Activated CD4-positive, alpha-beta memory T cell treated with anti-CD3 and anti-CD28 coated beads, Interleukin-2, amount 10 ng/mL, durations not matched to agents 7 days and 5 days (primary cell): ENCODE results near the gene FOXE3. TPM values are rescaled to one million over a fixed set of nuclear protein-coding genes. Genes with fewer than 3 reads are reported as not detected.

Experiments
- CTCF ChIA-PET: fragments of 350-600 bp; sonication (Branson Sonifier 250); formaldehyde crosslinking; loops from one replicate; lab custom pipeline; 2021; ENCODE audit warnings: antibody characterized with exemption, inconsistent platforms; lab: Charles Lee
- POLR2A ChIA-PET: fragments of 350-600 bp; sonication (Branson Sonifier 250); formaldehyde crosslinking; loops from one replicate; lab custom pipeline; 2021; ENCODE audit warnings: antibody characterized with exemption; lab: Charles Lee
- DNase-seq: peaks from one replicate; pipeline ENCODE4 v3.0.0-alpha.2; 2020
- H3K27ac Mint-ChIP-seq: one replicate; pipeline ENCODE4 v1.8.0; 2021; ENCODE audit warnings: mild to moderate bottlenecking, mixed read lengths
- H3K27me3 Mint-ChIP-seq: one replicate; pipeline ENCODE4 v1.8.0; 2021; ENCODE audit warnings: mixed read lengths
- H3K36me3 Mint-ChIP-seq: one replicate; pipeline ENCODE4 v1.8.0; 2021; ENCODE audit warnings: low read depth, mixed read lengths
- H3K4me1 Mint-ChIP-seq: one replicate; pipeline ENCODE4 v1.8.0; 2021; ENCODE audit warnings: mixed read lengths
- H3K4me3 Mint-ChIP-seq: one replicate; pipeline ENCODE4 v1.8.0; 2021; ENCODE audit warnings: mild to moderate bottlenecking, mixed read lengths
- H3K9me3 Mint-ChIP-seq: one replicate; pipeline ENCODE4 v1.8.0; 2021; ENCODE audit warnings: mixed read lengths
- total RNA-seq, 2 experiments: library from RNA; stranded (reverse); gene quantifications; one replicate each; pipeline ENCODE4 v1.2.3, GENCODE V29; 2021

Gene FOXE3
- total RNA-seq, 2 experiments from 2014 or later = not detected

GRCh38 chr1:47409311-47410067 is 6.6 kb upstream of the FOXE3 start:
- Mint-ChIP-seq H3K27ac (no peak overlapping the region), H3K27me3 (peaks cover 19% of the 10 kb centered on the region), H3K4me1 (no peaks in the 10 kb centered on the region), H3K9me3 (no peaks in the 10 kb centered on the region), H3K4me3 (no peak overlapping the region), H3K36me3 (no peaks in the 10 kb centered on the region)
- ChIA-PET POLR2A (no interaction called here), CTCF (no interaction called here)
- no peak for DNase-seq

- Mint-ChIP-seq H3K4me3 (no peak overlapping the region), H3K36me3 (no peaks in the 10 kb centered on the region)
- POLR2A ChIA-PET = no interaction called here
Measured at GRCh38 chr1:47410068-47410455, 6.0 kb upstream of the FOXE3 start.

GRCh38 chr1:47411436-47411835 is 4.6 kb upstream of the FOXE3 start:
- H3K4me3 Mint-ChIP-seq = no peak overlapping the region
- H3K4me1 Mint-ChIP-seq = peaks cover 3% of the 10 kb centered on the region
- CTCF ChIA-PET = no interaction called here
- H3K36me3 Mint-ChIP-seq = no peaks in the 10 kb centered on the region
- H3K27me3 Mint-ChIP-seq = peaks cover 27% of the 10 kb centered on the region
- POLR2A ChIA-PET = no interaction called here
- H3K9me3 Mint-ChIP-seq = no peaks in the 10 kb centered on the region
- H3K27ac Mint-ChIP-seq = no peak overlapping the region
- no peak for DNase-seq

More at GRCh38 chr1:47410068-47410455, 6.0 kb upstream of the FOXE3 start:
- peaks cover 22% of the 10 kb centered on the region for H3K27me3 Mint-ChIP-seq
- CTCF ChIA-PET = no interaction called here
- no peak overlapping the region for H3K27ac Mint-ChIP-seq
- H3K4me1 Mint-ChIP-seq = no peaks in the 10 kb centered on the region
- DNase-seq = no peak
- H3K9me3 Mint-ChIP-seq = no peaks in the 10 kb centered on the region

DNA sequence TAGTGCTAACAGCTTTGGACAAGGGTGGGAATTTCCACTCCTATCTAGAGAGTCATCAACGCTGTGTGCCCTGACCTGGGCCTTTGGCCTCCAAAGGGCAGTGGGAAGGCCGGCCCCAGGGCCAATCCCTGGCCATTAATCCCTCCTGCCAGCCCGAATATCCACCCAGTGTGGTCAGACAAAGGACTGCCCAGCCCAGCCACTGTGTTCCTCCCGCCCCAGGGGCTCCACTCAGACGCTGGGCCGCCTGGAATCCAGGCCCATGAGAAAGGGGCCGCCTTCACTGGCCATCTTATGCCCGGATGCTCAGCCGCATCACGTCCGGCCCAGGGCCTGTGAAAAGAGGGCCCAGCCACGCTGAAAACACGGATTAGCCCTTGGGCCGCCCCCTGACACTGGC is 3.6 kb upstream of the FOXE3 start:
- no peak for DNase-seq
- Mint-ChIP-seq H3K27me3 (peaks cover 32% of the 10 kb centered on the region), H3K4me1 (peaks cover 7% of the 10 kb centered on the region), H3K4me3 (no peak overlapping the region), H3K27ac (no peak overlapping the region), H3K9me3 (no peaks in the 10 kb centered on the region), H3K36me3 (no peaks in the 10 kb centered on the region)
- CTCF ChIA-PET = interaction anchor here (1.7 kb wide), 1 partner anchor 25 kb away, joined by 6 read pairs; the partner anchor contains the start of gene FOXD2
- POLR2A ChIA-PET = interaction anchor here (0.7 kb wide), 1 partner anchor 25 kb away, joined by 3 read pairs; the partner anchor contains the start of gene FOXD2

- Mint-ChIP-seq H3K4me3 (peak overlapping the region; percentile 36), H3K27ac (no peak overlapping the region), H3K9me3 (no peaks in the 10 kb centered on the region), H3K36me3 (no peaks in the 10 kb centered on the region), H3K27me3 (peaks cover 45% of the 10 kb centered on the region), H3K4me1 (peaks cover 10% of the 10 kb centered on the region)
- ChIA-PET CTCF (interaction anchor here (0.8 kb wide), 1 partner anchor 20 kb away, joined by 3 read pairs; no protein-coding TSS in a partner anchor), POLR2A (no interaction called here)
- peak; percentile 21 for DNase-seq
Measured at GRCh38 chr1:47416319-47417169, 459 bp downstream of the FOXE3 start.

DNA sequence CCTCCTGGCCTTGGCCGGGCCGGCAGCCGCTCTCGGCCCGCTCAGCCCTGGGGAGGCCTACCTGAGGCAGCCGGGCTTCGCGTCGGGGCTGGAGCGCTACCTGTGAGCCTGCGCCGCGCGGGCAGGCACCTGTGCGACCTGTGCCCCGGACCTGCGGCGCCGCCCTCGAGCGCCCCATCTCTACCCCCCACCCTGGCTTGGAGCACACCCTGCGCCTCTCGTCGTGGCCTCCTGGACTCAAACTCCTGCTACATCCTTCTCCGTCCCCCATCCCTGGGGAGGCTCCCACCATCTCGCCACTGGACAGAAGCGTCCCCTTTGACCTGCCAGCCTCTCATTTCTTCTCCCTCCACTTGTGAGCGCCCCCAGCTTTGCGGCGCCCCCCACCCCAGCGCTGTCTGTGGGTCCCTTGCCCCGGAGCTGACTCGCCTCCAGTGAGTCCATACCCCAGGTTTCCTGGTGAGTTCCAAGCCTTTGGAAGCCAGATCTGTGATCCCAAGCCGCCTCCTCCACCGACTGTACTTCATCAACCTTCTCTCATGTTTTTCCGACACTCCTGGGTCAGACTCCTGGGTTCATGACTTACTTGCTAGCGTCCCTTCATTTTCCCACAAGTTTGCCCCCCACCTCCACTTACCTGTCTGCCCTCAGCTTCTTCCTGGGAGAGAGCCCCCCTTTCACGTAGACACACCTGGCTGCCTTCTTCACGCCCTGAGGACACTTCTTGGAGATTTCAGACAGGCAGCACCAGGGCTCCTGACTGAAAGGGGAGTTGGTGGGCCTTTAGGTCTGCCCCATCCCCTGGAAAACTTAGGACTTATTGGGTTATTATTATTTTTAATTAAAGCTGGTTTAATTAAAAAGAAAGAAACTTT is 1.3 kb downstream of the FOXE3 start:
- H3K27me3 Mint-ChIP-seq = peaks cover 45% of the 10 kb centered on the region
- no peaks in the 10 kb centered on the region for H3K36me3 Mint-ChIP-seq
- CTCF ChIA-PET = interaction anchor here (0.8 to 4.7 kb wide), 2 partner anchors 19 kb away, joined by 3 to 32 read pairs; partner anchors contain the start of gene FOXD2
- H3K4me1 Mint-ChIP-seq = peaks cover 10% of the 10 kb centered on the region
- H3K9me3 Mint-ChIP-seq = no peaks in the 10 kb centered on the region
- no peak for DNase-seq
- H3K4me3 Mint-ChIP-seq = no peak overlapping the region
- H3K27ac Mint-ChIP-seq = no peak overlapping the region
- POLR2A ChIA-PET = no interaction called here

- H3K27me3 Mint-ChIP-seq = peaks cover 45% of the 10 kb centered on the region
- H3K9me3 Mint-ChIP-seq = no peaks in the 10 kb centered on the region
- no peak overlapping the region for H3K4me3 Mint-ChIP-seq
- DNase-seq = no peak
- no peak overlapping the region for H3K27ac Mint-ChIP-seq
- ChIA-PET POLR2A (no interaction called here), CTCF (interaction anchor here (4.7 kb wide), 1 partner anchor 18 kb away, joined by 32 read pairs; the partner anchor contains the start of gene FOXD2)
- H3K4me1 Mint-ChIP-seq = peaks cover 10% of the 10 kb centered on the region
- H3K36me3 Mint-ChIP-seq = no peaks in the 10 kb centered on the region
Measured at GRCh38 chr1:47418122-47418521, 2.0 kb downstream of the FOXE3 start.

DNA sequence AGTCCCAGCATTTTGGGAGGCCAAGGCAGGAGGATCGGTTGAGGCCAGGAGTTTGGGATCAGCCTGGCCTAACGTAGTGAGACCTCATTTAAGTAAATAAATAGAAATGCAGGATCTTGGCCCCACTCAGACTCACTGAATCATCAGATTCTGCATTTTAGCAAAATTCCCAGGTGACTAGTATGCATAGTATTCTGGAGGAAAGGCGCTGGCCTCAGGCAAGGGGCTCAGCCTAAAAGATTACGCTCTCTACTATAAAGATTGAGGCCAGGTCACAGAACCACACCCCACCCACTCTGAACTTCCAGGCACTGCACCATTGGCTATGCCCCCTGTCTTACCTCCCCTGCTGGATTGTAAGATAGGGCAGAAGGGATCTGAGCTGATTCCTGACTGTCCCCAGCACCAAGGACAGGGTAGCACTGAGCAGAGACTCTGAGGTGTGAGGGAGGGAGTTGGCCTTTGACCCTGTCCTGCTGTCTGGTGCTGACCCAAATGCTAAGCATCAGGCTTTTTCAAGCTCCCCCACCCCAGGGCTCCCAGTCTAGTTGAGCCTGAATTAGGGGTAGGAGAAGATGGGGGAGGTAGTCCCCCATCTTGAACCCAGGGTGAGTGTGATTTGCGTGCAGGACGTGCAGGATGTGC is 2.7 kb downstream of the FOXE3 start:
- H3K27me3 Mint-ChIP-seq = peaks cover 44% of the 10 kb centered on the region
- H3K27ac Mint-ChIP-seq = no peak overlapping the region
- H3K36me3 Mint-ChIP-seq = no peaks in the 10 kb centered on the region
- no peak for DNase-seq
- CTCF ChIA-PET = interaction anchor here (4.7 kb wide), 1 partner anchor 18 kb away, joined by 32 read pairs; the partner anchor contains the start of gene FOXD2
- H3K9me3 Mint-ChIP-seq = no peaks in the 10 kb centered on the region
- H3K4me1 Mint-ChIP-seq = peaks cover 10% of the 10 kb centered on the region
- no peak overlapping the region for H3K4me3 Mint-ChIP-seq
- POLR2A ChIA-PET = no interaction called here

- H3K9me3 Mint-ChIP-seq = no peaks in the 10 kb centered on the region
- ChIA-PET POLR2A (interaction anchor here (0.8 kb wide), 1 partner anchor 10 kb away, joined by 3 read pairs; no protein-coding TSS in a partner anchor), CTCF (interaction anchor here (0.7 to 4.7 kb wide), 6 partner anchors 10 to 245 kb away, joined by 3 to 32 read pairs (median 3); partner anchors contain the start of gene FOXD2)
- H3K4me3 Mint-ChIP-seq = no peak overlapping the region
- peaks cover 7% of the 10 kb centered on the region for H3K4me1 Mint-ChIP-seq
- no peaks in the 10 kb centered on the region for H3K36me3 Mint-ChIP-seq
- DNase-seq = no peak
- H3K27ac Mint-ChIP-seq = no peak overlapping the region
- H3K27me3 Mint-ChIP-seq = peaks cover 28% of the 10 kb centered on the region
Measured at GRCh38 chr1:47420547-47420946, 4.5 kb downstream of the FOXE3 start.

DNA sequence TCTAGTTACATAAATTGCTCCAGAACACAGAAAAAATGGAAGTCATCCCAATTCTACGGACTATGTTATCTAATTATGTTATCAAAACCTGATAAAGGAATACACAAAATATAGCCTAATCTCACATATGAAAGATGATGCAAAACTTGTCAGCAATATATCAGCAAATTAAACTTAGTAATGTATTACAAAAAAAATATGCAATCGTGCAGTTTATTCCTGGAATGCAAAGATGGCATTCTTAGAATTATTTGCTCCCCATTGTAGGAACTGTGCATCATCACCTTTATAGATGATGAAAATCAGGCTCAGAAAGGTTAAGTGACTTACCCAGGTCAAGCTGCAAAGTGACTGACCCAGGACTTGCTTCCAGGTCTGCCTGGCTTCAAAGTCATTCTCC is 7.8 kb downstream of the FOXE3 start:
- ChIA-PET CTCF (interaction anchor here (1.3 kb wide), 1 partner anchor 35 kb away, joined by 3 read pairs; no protein-coding TSS in a partner anchor), POLR2A (no interaction called here)
- no peak for DNase-seq
- Mint-ChIP-seq H3K4me3 (no peak overlapping the region), H3K9me3 (no peaks in the 10 kb centered on the region), H3K27me3 (peaks cover 4% of the 10 kb centered on the region), H3K4me1 (no peaks in the 10 kb centered on the region), H3K36me3 (no peaks in the 10 kb centered on the region), H3K27ac (no peak overlapping the region)

DNA sequence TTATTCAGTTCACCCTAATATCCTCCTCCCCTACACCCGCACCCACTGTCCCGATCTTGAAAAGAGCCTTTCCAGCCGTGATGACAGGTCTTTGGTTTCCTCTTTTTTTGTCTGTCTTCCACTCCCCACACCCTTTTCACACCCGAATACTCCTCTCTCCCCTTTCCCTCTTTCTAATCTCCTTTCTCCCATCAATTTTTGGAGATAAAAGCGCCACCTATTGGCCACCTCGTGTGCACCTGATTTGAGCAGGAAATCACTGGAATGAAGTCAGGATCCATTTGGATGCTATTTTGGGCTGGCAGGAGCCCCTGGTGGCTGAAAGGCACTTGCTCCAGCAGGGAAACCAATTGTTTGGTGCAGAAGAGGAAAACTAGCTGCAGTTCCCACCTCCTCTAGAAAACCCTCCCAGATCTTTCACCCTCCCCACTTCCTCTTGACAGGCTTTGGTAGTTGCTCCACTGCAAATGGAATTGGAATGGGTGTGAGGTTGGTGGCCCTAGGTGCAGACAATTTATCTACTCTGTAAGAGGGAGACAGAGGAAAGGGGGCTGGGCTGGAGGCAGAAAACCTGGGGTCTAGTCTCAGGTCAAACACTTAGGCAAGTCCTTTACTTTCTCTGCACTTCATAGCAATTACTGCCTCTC is 8.4 kb downstream of the FOXE3 start:
- Mint-ChIP-seq H3K4me3 (no peak overlapping the region), H3K4me1 (no peaks in the 10 kb centered on the region), H3K27ac (no peak overlapping the region), H3K36me3 (no peaks in the 10 kb centered on the region), H3K27me3 (no peaks in the 10 kb centered on the region), H3K9me3 (no peaks in the 10 kb centered on the region)
- POLR2A ChIA-PET = no interaction called here
- CTCF ChIA-PET = interaction anchor here (1.3 to 2.4 kb wide), 2 partner anchors 11 to 36 kb away, joined by 3 to 12 read pairs; no protein-coding TSS in a partner anchor
- no peak for DNase-seq
